Smooth muscle cell (in vitro differentiated cells): ENCODE data around the gene BRSK2. TPM values are rescaled to one million over a fixed set of nuclear protein-coding genes. Genes with fewer than 3 reads are reported as not detected.
"Not testable (repeated sequence)": the region's sequence is repeated elsewhere in the genome, so short reads cannot be mapped to it uniquely, and the experiment has no call there.

Source experiments
- DNase-seq: peaks from one replicate; lab custom pipeline; 2025; ENCODE audit not compliant: unreplicated experiment; lab: John Stamatoyannopoulos, UW
- H2AFZ ChIP-seq: fragments of 200-600 bp; sonication (generic); 2 replicates; pipeline ENCODE4 v1.6.0; 2016; ENCODE audit warnings: antibody characterized with exemption, low read depth, mild to moderate bottlenecking
- H3F3A ChIP-seq: fragments of 200-600 bp; sonication (generic); 2 replicates; pipeline ENCODE4 v1.6.0; 2017; ENCODE audit warnings: antibody characterized with exemption, low read depth
- H3K27ac ChIP-seq: fragments of 200-600 bp; sonication (generic); 2 replicates; pipeline ENCODE4 v1.5.1; 2016; ENCODE audit warnings: low read depth, mild to moderate bottlenecking
- H3K27me3 ChIP-seq: fragments of 200-600 bp; sonication (generic); 2 replicates; pipeline ENCODE4 v1.6.1; 2016; ENCODE audit warnings: low read depth, mild to moderate bottlenecking
- H3K36me3 ChIP-seq: fragments of 200-600 bp; sonication (generic); 2 replicates; pipeline ENCODE4 v1.5.1; 2016; ENCODE audit warnings: low read depth
- H3K4me1 ChIP-seq: fragments of 200-600 bp; sonication (generic); 2 replicates; pipeline ENCODE4 v1.5.1; 2016; ENCODE audit warnings: low read depth
- H3K4me2 ChIP-seq: fragments of 200-600 bp; sonication (generic); 2 replicates; pipeline ENCODE4 v1.6.0; 2016; ENCODE audit warnings: mild to moderate bottlenecking
- H3K4me3 ChIP-seq: fragments of 200-600 bp; sonication (generic); 2 replicates; pipeline ENCODE4 v1.5.1; 2016; ENCODE audit warnings: mild to moderate bottlenecking
- H3K79me2 ChIP-seq: fragments of 200-600 bp; sonication (generic); 2 replicates; pipeline ENCODE4 v1.6.0; 2016; ENCODE audit warnings: low read depth, mild to moderate bottlenecking
- H3K9ac ChIP-seq: fragments of 200-600 bp; sonication (generic); 2 replicates; pipeline ENCODE4 v1.6.0; 2016; ENCODE audit warnings: low read depth
- H3K9me3 ChIP-seq: fragments of 200-600 bp; sonication (generic); replicated peaks from 2 replicates; pipeline ENCODE4 v1.5.1; 2016; ENCODE audit warnings: low read depth
- H4K20me1 ChIP-seq: fragments of 200-600 bp; sonication (generic); 2 replicates; pipeline ENCODE4 v1.6.0; 2016; ENCODE audit warnings: low read depth
- CTCF ChIP-seq: fragments of 200-600 bp; sonication (generic); IDR thresholded peaks from 2 replicates; pipeline ENCODE4 v1.5.1; 2017; ENCODE audit warnings: borderline replicate concordance, mild to moderate bottlenecking, antibody characterized with exemption; ENCODE audit not compliant: insufficient read depth, poor library complexity, severe bottlenecking
- WGBS: methylation state at CpG from one replicate; pipeline ENCODE4 v1.1.7; 2016; ENCODE audit warnings: low lambda C conversion rate; 5-methylcytosine and 5-hydroxymethylcytosine counted together
- polyA plus RNA-seq: library from polyadenylated mRNA; unstranded; fragments of >200 nt; fragmentation: Nextera tagmentation; extraction: Ambion mirVana; gene quantifications from 2 replicates; pipeline ENCODE4 v1.2.1, GENCODE V29; 2016
- total RNA-seq: library from RNA; depleted of rRNA; stranded (reverse); fragments of >200 nt; gene quantifications from 2 replicates; pipeline ENCODE4 v1.2.3, GENCODE V29; 2014

Gene BRSK2
- total and polyA plus RNA-seq, 2 experiments from 2014 or later = 1.5 to 5.2 TPM

- WGBS = 85% methylated on average over 25 of the region's 28 CpGs
- no peaks in the 10 kb centered on the region for H3K79me2 ChIP-seq
- H3K4me3 ChIP-seq = no peak overlapping the region
- H4K20me1 ChIP-seq = no peaks in the 10 kb centered on the region
- DNase-seq = no peak
- no peak overlapping the region for H3K9ac ChIP-seq
- H3K9me3 ChIP-seq = no peaks in the 10 kb centered on the region
- H2AFZ ChIP-seq = no peak overlapping the region
- H3K27ac ChIP-seq = no peak overlapping the region
- TF ChIP-seq CTCF = no peak
- H3K27me3 ChIP-seq = no peaks in the 10 kb centered on the region
- no peaks in the 10 kb centered on the region for H3K36me3 ChIP-seq
- H3K4me1 ChIP-seq = no peaks in the 10 kb centered on the region
- no peaks in the 10 kb centered on the region for H3F3A ChIP-seq
- H3K4me2 ChIP-seq = no peak overlapping the region
These were observed 43.8 kb upstream of the BRSK2 start for GRCh38 chr11:1345737-1346513.

GRCh38 chr11:1346669-1347390, 42.9 kb upstream of the BRSK2 start:
- Histone ChIP-seq H3F3A (no peaks in the 10 kb centered on the region), H3K4me3 (no peak overlapping the region), H3K4me2 (no peak overlapping the region), H3K27ac (no peak overlapping the region), H3K9ac (no peak overlapping the region), H3K79me2 (no peaks in the 10 kb centered on the region), H3K27me3 (no peaks in the 10 kb centered on the region), H4K20me1 (no peaks in the 10 kb centered on the region), H3K36me3 (no peaks in the 10 kb centered on the region), H3K9me3 (no peaks in the 10 kb centered on the region), H2AFZ (no peak overlapping the region), H3K4me1 (no peaks in the 10 kb centered on the region)
- 90% methylated on average over 25 of the region's 28 CpGs for WGBS
- no peak for DNase-seq
- TF ChIP-seq CTCF = no peak

- H3K27me3 ChIP-seq, H3K79me2 ChIP-seq, H3K27ac ChIP-seq, H3K9me3 ChIP-seq, H3K4me1 ChIP-seq, H3K36me3 ChIP-seq, H4K20me1 ChIP-seq, H2AFZ ChIP-seq, H3F3A ChIP-seq, H3K4me2 ChIP-seq, H3K9ac ChIP-seq, DNase-seq, H3K4me3 ChIP-seq: not testable (repeated sequence)
- 92% methylated on average over 18 of the region's 18 CpGs for WGBS
These were observed 42.2 kb upstream of the BRSK2 start for GRCh38 chr11:1347411-1347999.

GRCh38 chr11:1348146-1348795, 41.5 kb upstream of the BRSK2 start:
- H3F3A ChIP-seq = no peaks in the 10 kb centered on the region
- H3K27me3 ChIP-seq = no peaks in the 10 kb centered on the region
- no peak overlapping the region for H3K9ac ChIP-seq
- no peak overlapping the region for H3K4me3 ChIP-seq
- no peak for DNase-seq
- no peak overlapping the region for H3K27ac ChIP-seq
- H3K4me1 ChIP-seq = no peaks in the 10 kb centered on the region
- no peak overlapping the region for H3K4me2 ChIP-seq
- no peak for TF ChIP-seq CTCF
- H4K20me1 ChIP-seq = no peaks in the 10 kb centered on the region
- no peaks in the 10 kb centered on the region for H3K79me2 ChIP-seq
- whole genome bisulfite sequencing = 85% methylated on average over 11 of the region's 14 CpGs
- no peaks in the 10 kb centered on the region for H3K36me3 ChIP-seq
- no peak overlapping the region for H2AFZ ChIP-seq
- no peaks in the 10 kb centered on the region for H3K9me3 ChIP-seq
